K562 (cell line): Measurements from ENCODE around the gene ANKRD23. TPM values are rescaled to one million over a fixed set of nuclear protein-coding genes. Genes with fewer than 3 reads are reported as not detected.

Source experiments
- ATAC-seq: fragments of 200-7000 bp; cut with Tn5 transposase; 3 replicates; pipeline ENCODE4 v1.9.1; 2020; ENCODE audit warnings: moderate library complexity
- BruUV-seq: library from RNA; stranded (reverse); fragments of 400-500 nt; replicated peaks from 2 replicates; lab custom pipeline; 2021; lab: Mats Ljungman, UMichigan
- CTCF ChIA-PET: fragments of 300-600 bp; formaldehyde crosslinking; extraction: SDS; loops from one replicate; lab custom pipeline; 2021; ENCODE audit warnings: low intra/inter-chr PET ratio; lab: Yijun Ruan, JAX
- POLR2A ChIA-PET: fragments of 300-600, 350-650 bp; sonication (Branson Sonifier 250); formaldehyde crosslinking; extraction: SDS; loops from one replicate; lab custom pipeline; 2021; ENCODE audit warnings: antibody characterized with exemption, inconsistent platforms; lab: Yijun Ruan, JAX
- DNase-seq, 4 experiments: peaks; one replicate each; pipeline versions ENCODE4 v3.0.0 to v3.0.0-alpha.2; 2011 to 2018; ENCODE audit warnings: low spot score in 3 of 4, mixed read lengths in 3 of 4; ENCODE audit errors: extremely low read depth in 1 of 4
- FAIRE-seq: peaks from 2 replicates; lab custom pipeline; 2011; peaks lifted over from hg19 to GRCh38; lab: Jason Lieb, UNC
- H2AFZ ChIP-seq: 2 replicates; pipeline ENCODE4 v1.6.0; 2011; ENCODE audit warnings: low read depth, low read length, control low read depth, inconsistent platforms
- H3K27ac ChIP-seq: fragments of 200-600 bp; 3 replicates; pipeline ENCODE4 v1.8.0; 2011; ENCODE audit warnings: low read depth, mild to moderate bottlenecking, control low read depth, inconsistent platforms, low read length, moderate library complexity, mixed read lengths; ENCODE audit errors: extremely low read depth
- H3K27me3 ChIP-seq, 2 experiments: fragments of 300-600 bp in 1 of 2; 2 replicates in 1 of 2; 3 replicates in 1 of 2; pipeline versions ENCODE4 v1.6.0 to v1.8.0; 2011; ENCODE audit warnings: inconsistent platforms in 2 of 2, low read length in 2 of 2, mild to moderate bottlenecking in 1 of 2, mixed read lengths in 1 of 2, moderate library complexity in 1 of 2; ENCODE audit not compliant: control insufficient read depth in 2 of 2, insufficient read depth in 2 of 2
- H3K36me3 ChIP-seq: fragments of 300-600 bp; 3 replicates; pipeline ENCODE4 v1.8.0; 2011; ENCODE audit warnings: mild to moderate bottlenecking, low read length, inconsistent platforms; ENCODE audit not compliant: control insufficient read depth, insufficient read depth
- H3K4me1 ChIP-seq, 2 experiments: fragments of 200-600 bp in 1 of 2; replicated peaks in 1 of 2; 2 replicates in 1 of 2; 3 replicates in 1 of 2; pipeline versions ENCODE4 v1.5.1 to v1.8.0; 2011; ENCODE audit warnings: inconsistent platforms in 2 of 2, low read length in 2 of 2, mild to moderate bottlenecking in 1 of 2, mixed read lengths in 1 of 2, moderate library complexity in 1 of 2; ENCODE audit not compliant: control insufficient read depth in 2 of 2, insufficient read depth in 2 of 2
- H3K4me2 ChIP-seq: 2 replicates; pipeline ENCODE4 v1.6.1; 2011; ENCODE audit warnings: low read length, control low read depth, inconsistent platforms, mixed read lengths; ENCODE audit not compliant: insufficient read depth
- H3K4me3 ChIP-seq: fragments of 200-600 bp; sonication (generic), shearing (Covaris generic); 2 replicates; pipeline ENCODE4 v1.5.1; 2016; ENCODE audit warnings: control low read depth, inconsistent platforms
- H3K79me2 ChIP-seq: fragments of 200-600 bp; 3 replicates; pipeline ENCODE4 v1.8.0; 2011; ENCODE audit warnings: low read length, inconsistent platforms; ENCODE audit not compliant: control insufficient read depth, insufficient read depth
- H3K9ac ChIP-seq, 2 experiments: 2 replicates each; pipeline versions ENCODE4 v1.6.0 to v1.6.1; 2011; ENCODE audit warnings: low read depth in 2 of 2, low read length in 2 of 2, control low read depth in 1 of 2, inconsistent platforms in 1 of 2, mild to moderate bottlenecking in 1 of 2, mixed read lengths in 1 of 2; ENCODE audit not compliant: insufficient read depth in 1 of 2
- H3K9me1 ChIP-seq: one replicate; pipeline ENCODE4 v1.6.0; 2011; ENCODE audit warnings: inconsistent platforms, mild to moderate bottlenecking, low read length, moderate library complexity; ENCODE audit not compliant: control insufficient read depth, insufficient read depth
- H3K9me3 ChIP-seq: replicated peaks from 2 replicates; pipeline ENCODE4 v1.5.1; 2011; ENCODE audit warnings: low read depth, low read length, inconsistent platforms; ENCODE audit not compliant: control insufficient read depth, insufficient read depth
- H4K20me1 ChIP-seq: replicated peaks from 2 replicates; pipeline ENCODE4 v1.6.1; 2011; ENCODE audit warnings: low read length, inconsistent platforms, mixed read lengths; ENCODE audit not compliant: control insufficient read depth, insufficient read depth
- KAT7 ChIP-seq: sonication (generic); formaldehyde crosslinking; IDR thresholded peaks from 2 replicates; pipeline ENCODE4 v1.8.0; 2022; ENCODE audit warnings: missing genetic modification reagents, mild to moderate bottlenecking, borderline replicate concordance
- KDM5B ChIP-seq: fragments of 200-600 bp; sonication (generic); IDR thresholded peaks from 2 replicates; pipeline ENCODE4 v1.6.1; 2012; ENCODE audit warnings: low read depth, mild to moderate bottlenecking, moderate library complexity, low read length, control low read depth, inconsistent platforms; ENCODE audit not compliant: insufficient replicate concordance
- WHSC1 ChIP-seq: IDR thresholded peaks from one replicate; pipeline ENCODE4 v1.6.1; 2012; ENCODE audit warnings: low read length, control low read depth, inconsistent platforms
- ZNF217 ChIP-seq: sonication (generic); formaldehyde crosslinking; IDR thresholded peaks from 2 replicates; pipeline ENCODE4 v1.8.0; 2022; ENCODE audit warnings: mild to moderate bottlenecking, missing genetic modification reagents
- WGBS: fragments of 100-300 bp; shearing (Covaris generic); methylation state at CpG from one replicate; pipeline ENCODE4 v1.1.6; 2016; ENCODE audit warnings: low coverage, mixed read lengths; ENCODE audit not compliant: insufficient coverage; ENCODE audit errors: missing lambda C conversion rate; 5-methylcytosine and 5-hydroxymethylcytosine counted together
- in situ Hi-C: fragments of 300-500 bp; cut with MboI; formaldehyde crosslinking; loops from 4 replicates; pipeline ENCODE4 v1.15.0; 2018; ENCODE audit warnings: inconsistent platforms, mixed read lengths
- intact Hi-C: fragments of 100-400 bp; cut with micrococcal nuclease; formaldehyde crosslinking; loops from 2 replicates; pipeline ENCODE4 v1.14.2; 2022
- polyA plus RNA-seq, 8 experiments: library from polyadenylated mRNA; depleted of rRNA in 4 of 8; stranded (reverse) in 5 of 8; unstranded in 3 of 8; fragments of >200 nt; fragmentation: Nextera tagmentation in 2 of 8; fragmentation: Illumina TruSeq in 1 of 8; extraction: Ambion mirVana in 2 of 8; extraction: Trizol in 1 of 8; gene quantifications; 2 replicates each; pipeline versions ENCODE4 v1.2.1 to v1.2.3, GENCODE V29; 2011 to 2014; ENCODE audit warnings: inconsistent platforms in 1 of 8, missing spikeins in 1 of 8
- total RNA-seq, 7 experiments: library from RNA; depleted of rRNA in 6 of 7; stranded (reverse); fragments of >200 nt in 6 of 7; fragmentation: Illumina TruSeq in 2 of 7; extraction: Trizol in 2 of 7; gene quantifications; 2 replicates each; pipeline versions ENCODE4 v1.2.1 to v1.2.3, GENCODE V29; 2011 to 2021; ENCODE audit warnings: low replicate concordance in 1 of 7

ANKRD23 gene
- total and polyA plus RNA-seq, 9 of the 15 experiments (the other 6 are each of a cell fraction or from before 2014, with no cell fraction given): 0.32 to 4.8 (median 2.8) TPM

GRCh38 chr2:96888072-96889011 lies 44.5 kb upstream of the ANKRD23 start:
- in situ Hi-C loops: no loop called here
- DNase-seq (no peak), FAIRE-seq (no peak)
- H3K4me1 ChIP-seq: peaks cover 54 to 86% of the 10 kb centered on the region in 2 experiments
- H3K4me2 ChIP-seq: peak overlapping the region; percentile 54
- H3K79me2 ChIP-seq: peaks cover 85% of the 10 kb centered on the region
- POLR2A ChIA-PET: interaction anchor here (0.6 to 9.0 kb wide), 6 partner anchors 9 to 65 kb away, joined by 3 to 112 read pairs (median 5); no protein-coding TSS in a partner anchor
- peak overlapping the region; percentile 5 to 85; a peak in 3 of 4 replicates for H3K9ac ChIP-seq
- H3K36me3 ChIP-seq: peaks cover 94% of the 10 kb centered on the region
- 78% methylated on average over 11 of the region's 12 CpGs for WGBS
- no peaks in the 10 kb centered on the region for H3K9me1 ChIP-seq
- H3K27ac ChIP-seq: peak overlapping the region; percentile 56; the same call in 2 of the 3 replicates
- H4K20me1 ChIP-seq: peaks cover 3% of the 10 kb centered on the region; the same call in 1 of the 2 replicates
- no TSS peak for BruUV-seq
- peak; percentile 31 for TF ChIP-seq WHSC1
- TF ChIP-seq KDM5B: peak; percentile 22
- TF ChIP-seq KAT7 (CRISPR knock-in tag): 0 out of 2 replicates have a peak, but pooled peaks have one; percentile 52
- no peak for TF ChIP-seq ZNF217
- TF ChIP-seq, all 486 proteins: peak for 3
- intact Hi-C loops: no loop called here
- Histone ChIP-seq H3K27me3 (no peaks in the 10 kb centered on the region; a peak in 1 of 5 replicates), H3K4me3 (no peak overlapping the region), H2AFZ (no peak overlapping the region), H3K9me3 (no peaks in the 10 kb centered on the region)
- no peak for ATAC-seq
- CTCF ChIA-PET: no interaction called here
